Vagina (tissue), 2 donors: ENCODE data around the gene AZU1. TPM values are rescaled to one million over a fixed set of nuclear protein-coding genes. Genes with fewer than 3 reads are reported as not detected.

Experiments
- DNase-seq, 2 donors: peaks; one replicate each; pipeline ENCODE4 v3.0.0-alpha.2; 2017; ENCODE audit errors: extremely low spot score in 2 of 2
- H3K27ac ChIP-seq: fragments of 200-600 bp; sonication (generic); one replicate; pipeline ENCODE4 v1.5.1; 2019
- H3K27me3 ChIP-seq: fragments of 200-600 bp; sonication (generic); one replicate; pipeline ENCODE4 v1.5.1; 2019
- H3K36me3 ChIP-seq, 2 donors: fragments of 200-600 bp; sonication (generic); one replicate each; pipeline ENCODE4 v1.5.1; 2017 to 2019
- H3K4me1 ChIP-seq: fragments of 200-600 bp; sonication (generic); one replicate; pipeline ENCODE4 v1.5.1; 2019
- H3K4me3 ChIP-seq, 2 donors: fragments of 200-600 bp; sonication (generic); 1 replicate in 1 of 2; 2 replicates in 1 of 2; pipeline ENCODE4 v1.5.1; 2016 to 2019
- H3K9me3 ChIP-seq: fragments of 200-600 bp; sonication (generic); one replicate; pipeline ENCODE4 v1.5.1; 2019
- POLR2A ChIP-seq, 2 donors: fragments of 450-650 bp; IDR thresholded peaks; one replicate each; pipeline ENCODE4 v1.6.1; 2017; ENCODE audit warnings: antibody characterized with exemption in 2 of 2, mild to moderate bottlenecking in 2 of 2, moderate library complexity in 2 of 2
- POLR2AphosphoS5 ChIP-seq, 2 donors: sonication (generic); formaldehyde crosslinking; IDR thresholded peaks; one replicate each; pipeline ENCODE4 v1.9.0; 2017; ENCODE audit warnings: antibody characterized with exemption in 2 of 2, mild to moderate bottlenecking in 2 of 2, low read depth in 1 of 2; ENCODE audit not compliant: insufficient read depth in 1 of 2
- intact Hi-C: fragments of 100-400 bp; cut with DNase I; formaldehyde crosslinking; loops from one replicate; pipeline ENCODE4 v1.15.1; 2023
- total RNA-seq: library from RNA; depleted of rRNA; stranded (reverse); fragments of >200 nt; gene quantifications from one replicate; pipeline ENCODE4 v1.2.3, GENCODE V29; 2016
- TF ChIP-seq, protein P1 (sequence below), 3 experiments: fragments of 450-650 bp in 2 of 3; fragments of 200-600 bp in 1 of 3; sonication (generic) in 1 of 3; IDR thresholded peaks; one replicate each; pipeline ENCODE4 v1.5.1; 2017 to 2019; ENCODE audit warnings: antibody characterized with exemption in 3 of 3, mild to moderate bottlenecking in 2 of 3, moderate library complexity in 2 of 3

The AZU1 gene
- total RNA-seq, 1 donor from 2014 or later: not detected

DNA sequence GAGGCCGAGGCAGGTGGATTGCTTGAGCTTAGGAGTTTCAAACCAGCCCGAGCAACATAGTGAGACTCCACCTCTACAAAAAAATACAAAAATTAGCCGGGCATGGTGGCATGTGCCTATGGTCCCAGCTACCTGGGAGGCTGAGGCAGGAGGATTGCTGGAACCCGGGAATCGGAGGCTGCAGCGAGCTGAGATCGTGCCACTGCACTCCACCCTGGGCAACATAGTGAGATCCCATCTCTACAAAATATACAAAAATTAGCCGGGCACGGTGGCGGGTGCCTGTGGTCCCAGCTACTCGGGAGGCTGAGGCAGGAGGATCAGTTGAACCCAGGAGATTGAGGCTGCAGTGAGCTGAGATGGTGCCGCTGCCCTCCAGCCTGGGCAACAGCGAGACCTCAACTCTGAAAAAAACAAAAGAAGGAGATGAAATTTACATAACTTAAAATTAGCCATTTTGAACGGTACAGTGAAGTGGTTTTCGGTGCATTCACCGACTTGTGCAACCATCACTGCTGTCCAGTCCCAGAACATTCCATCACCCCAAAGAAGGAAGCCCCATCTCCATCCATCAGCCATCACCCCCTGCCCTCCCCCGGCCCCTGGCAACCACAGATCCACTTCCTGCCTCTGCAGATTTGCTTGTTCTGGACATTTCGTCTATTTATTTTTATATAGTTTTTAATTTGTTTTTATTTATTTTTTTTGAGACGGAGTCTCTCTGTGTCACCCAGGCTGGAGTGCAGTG lies 1.6 kb upstream of the AZU1 start:
- TF ChIP-seq, protein P1, sequence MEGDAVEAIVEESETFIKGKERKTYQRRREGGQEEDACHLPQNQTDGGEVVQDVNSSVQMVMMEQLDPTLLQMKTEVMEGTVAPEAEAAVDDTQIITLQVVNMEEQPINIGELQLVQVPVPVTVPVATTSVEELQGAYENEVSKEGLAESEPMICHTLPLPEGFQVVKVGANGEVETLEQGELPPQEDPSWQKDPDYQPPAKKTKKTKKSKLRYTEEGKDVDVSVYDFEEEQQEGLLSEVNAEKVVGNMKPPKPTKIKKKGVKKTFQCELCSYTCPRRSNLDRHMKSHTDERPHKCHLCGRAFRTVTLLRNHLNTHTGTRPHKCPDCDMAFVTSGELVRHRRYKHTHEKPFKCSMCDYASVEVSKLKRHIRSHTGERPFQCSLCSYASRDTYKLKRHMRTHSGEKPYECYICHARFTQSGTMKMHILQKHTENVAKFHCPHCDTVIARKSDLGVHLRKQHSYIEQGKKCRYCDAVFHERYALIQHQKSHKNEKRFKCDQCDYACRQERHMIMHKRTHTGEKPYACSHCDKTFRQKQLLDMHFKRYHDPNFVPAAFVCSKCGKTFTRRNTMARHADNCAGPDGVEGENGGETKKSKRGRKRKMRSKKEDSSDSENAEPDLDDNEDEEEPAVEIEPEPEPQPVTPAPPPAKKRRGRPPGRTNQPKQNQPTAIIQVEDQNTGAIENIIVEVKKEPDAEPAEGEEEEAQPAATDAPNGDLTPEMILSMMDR (IDR thresholded peaks at IDR 0.05): no peak
- TF ChIP-seq POLR2AphosphoS5 (IDR thresholded peaks at IDR 0.05; ENCODE audit: insufficient read depth in 1 of 2, low read depth in 1 of 2) (no peak), POLR2A (IDR thresholded peaks at IDR 0.05) (no peak)
- no peak overlapping the region for H3K27ac ChIP-seq
- no peak for DNase-seq
- intact Hi-C loops: no loop called here
- no peak overlapping the region for H3K4me3 ChIP-seq
- peaks cover 18% of the 10 kb centered on the region for H3K27me3 ChIP-seq
- H3K36me3 ChIP-seq: no peaks in the 10 kb centered on the region
- no peaks in the 10 kb centered on the region for H3K9me3 ChIP-seq
- peaks cover 15% of the 10 kb centered on the region for H3K4me1 ChIP-seq

DNA sequence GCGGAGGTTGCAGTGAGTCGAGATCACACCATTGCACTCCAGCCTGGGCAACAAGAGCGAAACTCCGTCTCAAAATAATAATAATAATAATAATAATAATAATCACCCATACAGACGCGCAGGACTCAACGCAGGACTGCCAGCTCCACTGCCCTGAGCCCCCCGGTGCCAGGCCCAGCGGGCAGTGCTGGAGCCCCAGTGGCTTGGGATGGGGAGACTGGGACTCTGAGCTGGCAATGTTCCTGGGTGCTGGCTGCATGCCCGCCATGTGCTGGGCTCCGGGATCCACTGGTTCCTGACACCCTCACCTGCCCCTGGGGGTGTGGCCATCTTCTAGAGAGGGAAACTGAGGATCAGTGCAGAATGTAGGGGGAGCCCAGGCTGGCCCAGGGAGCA lies 325 bp upstream of the AZU1 start:
- Histone ChIP-seq H3K36me3 (no peaks in the 10 kb centered on the region), H3K27me3 (peaks cover 6% of the 10 kb centered on the region), H3K4me3 (no peak overlapping the region), H3K27ac (no peak overlapping the region), H3K4me1 (peaks cover 3% of the 10 kb centered on the region), H3K9me3 (no peaks in the 10 kb centered on the region)
- DNase-seq: no peak
- intact Hi-C loops: no loop called here
- TF ChIP-seq POLR2AphosphoS5 (IDR thresholded peaks at IDR 0.05; ENCODE audit: insufficient read depth in 1 of 2, low read depth in 1 of 2) (no peak), POLR2A (IDR thresholded peaks at IDR 0.05) (no peak)
- TF ChIP-seq, protein P1 (IDR thresholded peaks at IDR 0.05): no peak

DNA sequence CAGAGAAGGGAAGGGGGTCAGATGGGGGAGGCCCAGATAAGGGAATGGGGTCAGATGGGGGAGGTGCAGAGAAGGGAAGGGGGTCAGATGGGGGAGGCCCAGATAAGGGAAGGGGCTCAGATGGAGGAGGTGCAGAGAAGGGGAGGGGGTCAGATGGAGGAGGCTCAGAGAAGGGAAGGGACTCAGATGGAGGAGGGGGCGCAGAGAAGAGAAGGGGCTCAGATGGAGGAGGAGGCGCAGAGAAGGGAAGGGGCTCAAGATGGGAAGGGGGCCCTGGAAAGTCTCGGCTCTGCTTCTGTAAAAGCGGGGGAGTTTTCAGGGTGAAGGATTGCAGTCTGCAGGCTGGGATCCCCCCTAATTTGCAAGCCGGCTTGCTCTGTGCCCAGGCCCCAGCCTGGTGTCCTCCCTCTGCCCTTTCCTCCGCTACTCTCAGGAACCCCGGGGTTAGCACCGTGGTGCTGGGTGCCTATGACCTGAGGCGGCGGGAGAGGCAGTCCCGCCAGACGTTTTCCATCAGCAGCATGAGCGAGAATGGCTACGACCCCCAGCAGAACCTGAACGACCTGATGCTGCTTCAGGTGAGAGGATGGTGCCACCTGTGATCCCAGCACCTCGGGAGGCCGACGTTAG lies 1.6 kb downstream of the AZU1 start:
- no peaks in the 10 kb centered on the region for H3K4me1 ChIP-seq
- no peak overlapping the region for H3K4me3 ChIP-seq
- intact Hi-C loops: no loop called here
- H3K9me3 ChIP-seq: no peaks in the 10 kb centered on the region
- no peak overlapping the region for H3K27ac ChIP-seq
- no peaks in the 10 kb centered on the region for H3K36me3 ChIP-seq
- TF ChIP-seq, protein P1 (IDR thresholded peaks at IDR 0.05): no peak
- TF ChIP-seq POLR2AphosphoS5 (IDR thresholded peaks at IDR 0.05; ENCODE audit: insufficient read depth in 1 of 2, low read depth in 1 of 2) (no peak), POLR2A (IDR thresholded peaks at IDR 0.05) (no peak)
- DNase-seq: no peak
- H3K27me3 ChIP-seq: no peaks in the 10 kb centered on the region

DNA sequence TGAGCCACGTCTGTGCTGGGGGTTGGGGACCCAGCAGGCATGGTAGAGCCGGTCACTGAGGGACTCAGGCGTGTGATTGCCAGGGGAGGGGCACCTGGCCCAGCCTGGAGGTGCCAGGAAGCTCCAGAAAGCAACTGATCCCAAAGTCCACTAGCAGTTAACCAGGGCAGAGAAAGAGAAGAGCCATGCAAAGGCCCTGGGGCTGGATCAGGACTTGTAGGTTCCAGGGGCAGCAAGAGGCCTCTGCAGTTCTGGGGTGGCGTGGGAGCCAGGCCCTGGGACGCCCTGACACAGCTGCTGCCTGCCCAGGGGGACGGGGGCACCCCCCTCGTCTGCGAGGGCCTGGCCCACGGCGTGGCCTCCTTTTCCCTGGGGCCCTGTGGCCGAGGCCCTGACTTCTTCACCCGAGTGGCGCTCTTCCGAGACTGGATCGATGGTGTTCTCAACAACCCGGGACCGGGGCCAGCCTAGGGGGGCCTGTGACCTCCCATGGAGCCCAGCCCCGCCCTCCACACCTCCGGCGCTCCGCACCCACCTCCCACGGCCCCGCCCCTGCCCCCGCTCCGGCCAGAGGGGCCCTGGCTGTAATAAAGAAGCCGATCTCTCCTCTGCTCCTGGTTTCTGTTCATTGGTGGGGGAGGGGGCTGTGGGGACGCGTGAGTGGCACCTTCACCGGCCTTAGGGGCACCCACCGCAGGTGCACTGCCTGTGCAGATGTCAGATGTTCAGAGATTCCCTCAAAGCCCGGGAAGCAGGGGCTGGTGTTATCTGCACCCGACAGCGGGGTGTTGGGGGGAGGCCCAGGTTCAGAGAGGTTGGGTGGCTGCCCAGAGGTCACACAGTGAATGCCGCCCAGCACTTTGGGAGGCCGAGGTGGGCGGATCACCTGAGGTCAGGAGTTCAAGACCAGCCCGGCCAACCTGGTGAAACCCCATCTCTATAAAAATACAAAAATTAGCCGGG lies 4.1 kb downstream of the AZU1 start:
- H3K4me1 ChIP-seq: no peaks in the 10 kb centered on the region
- H3K9me3 ChIP-seq: no peaks in the 10 kb centered on the region
- no peak for DNase-seq
- no peak overlapping the region for H3K27ac ChIP-seq
- TF ChIP-seq POLR2AphosphoS5 (IDR thresholded peaks at IDR 0.05; ENCODE audit: insufficient read depth in 1 of 2, low read depth in 1 of 2) (no peak), POLR2A (IDR thresholded peaks at IDR 0.05) (no peak)
- TF ChIP-seq, protein P1 (IDR thresholded peaks at IDR 0.05): no peak
- H3K27me3 ChIP-seq: no peaks in the 10 kb centered on the region
- no peaks in the 10 kb centered on the region for H3K36me3 ChIP-seq
- H3K4me3 ChIP-seq: no peak overlapping the region
- intact Hi-C loops: no loop called here
